HG03520 (cell line): ENCODE measurements around the gene ATP6V0E2.
A peak's percentile ranks its signal among the peaks of the same experiment; 100 is the strongest.
"Not testable (repeated sequence)": the region's sequence is repeated elsewhere in the genome, so short reads cannot be mapped to it uniquely, and the experiment has no call there.

ENCODE experiments used
- ATAC-seq: cut with Tn5 transposase; IDR thresholded peaks from one replicate; pipeline ENCODE4 v1.9.1; 2021; ENCODE audit warnings: mild to moderate bottlenecking, moderate library complexity; ENCODE audit not compliant: unreplicated experiment

Gene ATP6V0E2

DNA sequence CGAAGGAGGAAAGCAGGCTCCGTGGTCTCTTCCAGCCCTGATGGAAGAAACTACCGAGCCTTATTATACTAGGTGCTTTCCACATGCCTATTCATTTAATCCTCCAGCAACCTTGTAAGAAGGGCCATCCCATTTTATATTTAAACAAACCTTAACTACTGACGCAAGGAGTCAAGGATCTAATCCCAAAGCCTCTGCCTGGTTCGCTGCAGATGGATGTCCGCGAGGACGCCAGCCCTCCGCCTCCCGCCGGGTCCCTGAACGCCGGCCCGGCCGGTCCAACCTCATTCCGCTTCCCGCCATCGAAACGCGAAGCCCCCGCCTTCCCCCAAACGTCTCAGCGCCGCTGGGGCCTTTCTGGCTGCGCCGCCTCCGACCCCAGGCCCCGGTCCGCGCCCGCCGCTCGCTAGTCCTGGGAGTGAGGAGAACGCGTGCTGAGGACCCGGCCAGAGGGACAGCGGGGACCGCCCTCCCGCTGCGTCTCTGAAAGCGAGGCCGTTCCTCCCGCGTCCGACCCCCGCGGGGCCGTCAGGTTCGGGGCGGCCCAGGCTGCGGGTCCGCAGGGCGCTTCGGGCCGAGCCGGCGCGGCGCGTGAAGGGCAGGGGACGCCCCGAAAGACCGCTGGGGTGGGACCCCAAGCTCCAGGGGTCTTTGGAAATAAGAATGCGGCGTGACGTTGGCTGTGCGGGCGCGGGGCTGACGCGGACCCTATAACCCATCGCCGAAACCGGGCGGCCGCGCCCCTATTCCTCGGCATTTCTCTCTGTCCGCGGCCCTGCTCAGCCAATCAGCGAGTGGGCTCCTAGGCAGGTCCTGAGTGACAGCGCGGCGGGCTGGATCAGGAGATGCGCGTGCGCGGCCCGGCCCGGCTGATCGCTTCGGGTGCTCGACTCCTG is at the start of gene ATP6V0E2:
Gene ATP6V0E2 (plus strand): TSS at position 896 of the 896 bp plus-strand sequence. CDS start 97 bp downstream, outside the sequence.
- peak; percentile 88 for ATAC-seq

DNA sequence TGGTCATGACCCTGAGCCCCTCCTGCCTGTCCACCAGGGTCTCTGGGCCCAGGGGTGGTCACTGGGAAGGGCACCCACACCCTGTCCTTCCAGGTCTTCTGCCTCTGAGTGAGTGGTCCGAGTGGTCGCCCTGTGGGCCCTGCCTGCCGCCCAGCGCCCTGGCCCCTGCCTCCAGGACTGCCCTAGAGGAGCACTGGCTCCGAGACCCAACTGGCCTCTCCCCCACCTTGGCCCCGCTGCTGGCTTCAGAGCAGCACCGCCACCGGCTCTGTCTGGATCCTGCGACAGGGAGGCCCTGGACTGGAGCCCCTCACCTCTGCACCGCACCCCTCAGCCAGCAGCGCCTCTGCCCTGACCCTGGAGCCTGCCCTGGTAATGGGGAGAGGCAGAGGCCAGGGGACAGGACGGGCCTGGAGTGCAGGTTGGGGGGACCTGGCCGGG is 49.4 kb upstream of the ATP6V0E2 start:
- no peak for ATAC-seq

DNA sequence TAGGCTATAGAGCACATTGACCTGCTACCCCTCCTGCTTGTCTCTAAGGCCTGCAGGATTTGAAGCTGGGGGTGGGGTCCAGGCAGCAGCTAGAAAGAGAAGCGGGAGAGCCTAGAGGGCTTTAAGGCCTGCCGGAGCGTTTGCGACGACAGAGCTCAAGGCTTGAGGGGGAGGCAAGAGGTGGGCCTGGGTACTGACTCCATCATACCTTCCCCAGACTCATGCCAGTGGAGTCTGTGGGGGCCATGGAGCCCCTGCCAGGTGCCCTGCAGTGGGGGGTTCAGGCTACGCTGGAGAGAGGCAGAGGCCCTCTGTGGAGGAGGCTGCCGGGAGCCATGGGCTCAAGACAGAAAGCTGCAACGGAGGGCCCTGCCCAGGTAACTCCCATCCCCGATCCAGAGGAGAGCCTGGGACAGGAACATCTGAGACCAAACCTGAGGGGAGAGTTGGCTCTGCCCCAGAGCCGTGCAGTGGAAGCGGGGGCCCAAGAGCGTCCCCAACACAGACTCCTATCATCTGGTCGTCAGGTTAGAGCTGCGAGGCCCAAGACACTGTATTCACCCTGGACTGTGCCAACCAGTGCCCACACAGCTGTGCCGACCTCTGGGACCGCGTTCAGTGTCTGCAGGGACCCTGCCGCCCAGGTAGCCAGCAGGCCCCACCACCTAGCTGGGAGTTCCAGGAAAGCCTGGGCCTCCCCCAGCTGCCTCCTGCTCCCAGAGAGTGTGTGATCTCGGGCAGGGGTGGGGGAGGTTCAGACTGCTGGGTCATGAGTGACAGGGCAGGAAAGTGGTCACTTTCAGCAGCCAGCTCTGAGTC is 48.8 kb upstream of the ATP6V0E2 start:
- no peak for ATAC-seq

DNA sequence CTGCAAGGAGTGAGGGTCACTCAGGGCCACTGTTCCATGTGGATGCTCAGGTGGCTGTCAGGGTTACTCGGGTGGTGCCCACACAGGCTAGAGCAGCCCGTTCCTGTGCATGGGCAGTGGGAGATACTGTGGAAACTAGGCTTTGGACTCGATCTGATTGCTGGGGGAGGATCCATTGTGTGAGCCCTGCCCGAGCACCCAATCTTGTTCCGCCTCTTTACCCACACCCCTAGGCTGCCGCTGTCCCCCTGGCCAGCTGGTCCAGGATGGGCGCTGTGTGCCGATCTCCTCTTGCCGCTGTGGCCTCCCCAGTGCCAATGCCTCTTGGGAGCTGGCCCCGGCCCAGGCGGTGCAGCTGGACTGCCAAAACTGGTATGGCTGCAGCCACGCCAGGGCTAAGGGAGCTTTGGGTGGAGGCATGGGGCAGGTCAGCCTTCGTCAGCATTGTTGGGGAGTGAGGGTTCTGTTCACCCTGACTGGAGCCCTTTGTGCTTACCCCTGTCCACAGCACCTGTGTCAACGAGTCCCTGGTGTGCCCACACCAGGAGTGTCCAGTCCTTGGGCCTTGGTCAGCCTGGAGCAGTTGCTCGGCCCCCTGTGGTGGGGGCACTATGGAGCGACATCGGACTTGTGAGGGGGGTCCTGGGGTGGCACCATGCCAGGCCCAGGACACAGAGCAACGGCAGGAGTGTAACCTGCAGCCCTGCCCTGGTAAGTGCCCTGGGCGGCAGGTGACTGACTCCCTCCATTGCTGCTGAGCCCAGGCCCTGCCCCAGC is 48.0 kb upstream of the ATP6V0E2 start:
- ATAC-seq = no peak

DNA sequence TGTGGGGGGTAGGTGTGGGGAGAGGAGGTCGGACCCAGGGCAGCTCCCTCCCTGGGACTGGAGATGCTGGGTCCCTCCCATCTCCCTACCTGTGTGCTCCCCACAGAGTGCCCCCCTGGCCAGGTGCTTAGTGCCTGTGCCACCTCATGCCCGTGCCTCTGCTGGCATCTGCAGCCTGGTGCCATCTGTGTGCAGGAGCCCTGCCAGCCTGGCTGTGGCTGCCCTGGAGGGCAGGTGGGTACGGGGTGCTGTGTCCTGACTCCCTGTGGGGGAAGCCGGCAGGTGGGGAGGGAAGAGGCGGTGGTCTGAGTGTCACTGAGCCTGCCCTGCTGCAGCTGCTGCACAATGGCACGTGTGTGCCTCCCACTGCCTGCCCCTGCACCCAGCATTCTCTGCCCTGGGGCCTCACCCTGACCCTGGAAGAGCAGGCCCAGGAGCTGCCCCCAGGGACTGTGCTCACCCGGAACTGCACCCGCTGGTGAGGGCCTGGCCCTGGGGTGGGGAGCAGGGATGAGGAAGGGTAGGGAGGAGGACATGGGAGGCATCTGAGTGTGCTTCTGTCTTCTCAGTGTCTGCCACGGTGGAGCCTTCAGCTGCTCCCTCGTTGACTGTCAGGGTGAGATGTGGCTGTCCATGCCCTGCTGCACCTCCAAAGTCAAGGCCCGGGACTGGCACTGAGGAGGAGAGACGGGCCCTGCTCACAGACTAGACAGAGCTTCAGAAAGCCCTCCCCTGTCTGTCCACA is 47.3 kb upstream of the ATP6V0E2 start:
- ATAC-seq = no peak

DNA sequence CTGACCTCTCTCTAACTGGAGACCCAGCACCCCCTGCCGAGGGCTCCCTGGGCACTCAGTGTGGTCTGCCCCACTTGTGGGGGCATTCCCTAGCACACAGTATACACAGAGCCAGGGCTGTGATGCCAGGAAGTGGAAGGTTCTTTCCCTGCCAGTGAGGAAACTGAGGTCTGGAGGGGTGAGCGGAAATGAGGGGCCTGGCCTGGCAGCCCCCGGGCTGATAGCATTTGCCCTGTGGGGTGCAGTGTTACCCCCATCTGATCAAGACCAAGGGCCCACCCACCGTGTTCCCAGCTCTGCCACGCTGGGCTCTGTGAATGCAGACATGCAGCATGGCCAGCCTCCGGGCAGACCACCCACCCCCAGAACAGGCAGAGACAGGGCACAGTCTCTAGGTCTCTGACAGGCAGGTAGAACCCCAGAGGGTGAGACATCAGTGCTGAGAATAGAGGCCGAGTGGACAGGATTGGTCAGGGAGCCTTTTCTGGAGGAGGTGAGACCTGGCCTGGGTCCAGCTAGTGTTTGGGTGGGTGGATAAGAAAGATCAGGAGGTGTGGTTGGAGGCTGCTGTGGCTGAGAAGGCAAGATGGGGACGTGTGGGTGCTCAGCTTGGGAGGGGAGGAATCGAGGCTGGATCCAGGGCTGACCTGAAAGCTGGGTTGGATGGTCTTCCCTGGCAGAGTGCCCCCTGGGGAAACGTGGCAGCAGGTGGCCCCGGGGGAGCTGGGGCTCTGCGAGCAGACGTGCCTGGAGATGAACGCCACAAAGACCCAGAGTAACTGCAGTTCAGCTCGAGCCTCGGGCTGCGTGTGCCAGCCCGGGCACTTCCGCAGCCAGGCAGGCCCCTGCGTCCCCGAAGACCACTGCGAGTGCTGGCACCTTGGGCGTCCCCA is 46.4 kb upstream of the ATP6V0E2 start:
- no peak for ATAC-seq

DNA sequence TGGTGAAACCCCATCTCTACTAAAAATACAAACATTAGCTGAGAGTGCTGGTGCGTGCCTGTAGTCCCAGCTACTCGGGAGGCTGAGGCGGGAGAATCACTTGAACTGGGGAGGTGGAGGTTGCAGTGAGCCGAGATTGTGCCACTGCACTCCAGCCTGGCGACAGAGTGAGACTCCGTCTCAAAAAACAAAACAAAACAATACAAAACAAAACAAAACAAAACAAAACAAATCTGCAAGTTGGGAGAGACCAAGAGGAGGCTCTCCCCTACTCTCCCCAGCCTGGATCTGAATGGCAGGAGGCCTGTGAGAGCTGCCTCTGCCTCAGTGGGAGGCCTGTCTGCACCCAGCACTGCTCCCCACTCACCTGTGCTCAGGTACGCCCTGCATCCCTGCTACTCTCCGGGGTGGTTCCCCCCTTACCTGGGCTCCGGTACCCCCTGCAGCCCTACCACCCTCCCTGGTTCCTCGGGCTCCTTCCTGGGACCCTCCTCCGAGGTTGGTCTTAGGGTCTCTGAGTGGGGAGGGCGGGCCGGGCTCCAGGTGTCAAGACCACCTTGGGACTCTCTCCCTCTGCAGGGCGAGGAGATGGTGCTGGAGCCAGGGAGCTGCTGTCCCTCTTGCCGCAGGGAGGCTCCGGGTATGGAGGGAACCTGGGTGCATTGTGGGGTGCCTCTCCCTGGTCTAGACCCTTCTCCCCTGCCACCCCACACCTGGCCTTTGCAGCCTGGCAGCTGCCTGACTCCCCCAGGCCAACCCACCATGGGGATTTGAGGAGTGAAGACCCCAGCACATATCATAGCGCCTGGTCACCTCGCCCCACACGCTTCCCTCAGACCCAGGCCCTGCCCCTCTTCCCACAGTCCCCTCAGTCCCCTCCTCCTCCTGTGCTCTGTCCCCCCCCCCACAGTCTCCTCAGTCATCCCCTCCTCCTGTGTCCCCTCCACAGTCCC is 45.1 kb upstream of the ATP6V0E2 start:
- no peak for ATAC-seq

DNA sequence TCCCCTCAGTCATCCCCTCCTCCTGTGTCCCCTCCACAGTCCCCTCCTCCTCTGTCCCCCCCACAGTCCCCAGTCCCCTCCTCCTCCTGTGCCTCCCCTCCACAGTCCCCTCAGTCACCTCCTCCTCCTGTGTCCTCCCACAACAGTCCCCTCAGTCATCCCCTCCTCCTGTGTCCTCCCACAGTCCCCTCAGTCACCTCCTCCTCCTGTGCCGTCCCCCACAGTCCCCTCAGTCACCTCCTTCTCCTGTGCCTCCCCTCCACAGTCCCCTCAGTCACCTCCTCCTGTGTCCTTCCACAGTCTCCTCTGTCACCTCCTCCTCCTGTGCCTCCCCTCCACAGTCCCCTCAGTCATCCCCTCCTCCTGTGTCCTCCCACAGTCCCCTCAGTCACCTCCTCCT is 43.2 kb upstream of the ATP6V0E2 start:
- ATAC-seq = not testable (repeated sequence)

DNA sequence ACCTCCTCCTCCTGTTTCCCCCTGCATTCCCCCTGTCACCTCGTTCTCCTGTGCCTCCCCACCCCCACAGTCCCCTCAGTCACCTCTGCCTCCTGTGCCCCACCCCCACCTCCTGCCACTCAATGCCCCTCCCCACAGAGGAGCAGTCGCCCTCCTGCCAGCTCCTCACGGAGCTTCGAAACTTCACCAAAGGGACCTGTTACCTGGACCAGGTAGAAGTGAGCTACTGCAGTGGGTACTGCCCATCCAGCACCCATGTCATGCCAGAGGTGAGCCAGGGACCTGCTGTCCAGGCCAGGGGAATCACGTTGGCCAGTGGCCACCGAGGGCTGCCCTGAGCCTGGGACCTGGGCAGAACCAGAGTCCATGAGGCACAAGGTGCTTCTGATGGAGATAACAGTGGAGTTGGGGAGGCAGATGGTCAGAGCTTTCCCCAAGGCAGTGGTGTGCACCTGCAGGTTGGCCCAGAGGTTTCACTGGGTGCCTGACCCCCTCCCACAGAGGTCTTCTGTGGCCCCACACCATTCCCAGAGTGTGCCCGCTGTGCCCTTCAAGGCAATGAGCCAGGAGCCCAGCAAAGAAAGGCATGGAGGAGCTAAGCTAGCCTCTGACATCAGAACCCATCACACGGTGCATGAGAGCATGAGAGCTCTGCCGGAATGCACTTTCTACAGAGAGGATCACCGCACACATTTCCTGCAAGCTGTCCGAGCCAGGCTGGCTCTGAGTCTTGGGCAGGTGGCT is 42.6 kb upstream of the ATP6V0E2 start:
- no peak for ATAC-seq

DNA sequence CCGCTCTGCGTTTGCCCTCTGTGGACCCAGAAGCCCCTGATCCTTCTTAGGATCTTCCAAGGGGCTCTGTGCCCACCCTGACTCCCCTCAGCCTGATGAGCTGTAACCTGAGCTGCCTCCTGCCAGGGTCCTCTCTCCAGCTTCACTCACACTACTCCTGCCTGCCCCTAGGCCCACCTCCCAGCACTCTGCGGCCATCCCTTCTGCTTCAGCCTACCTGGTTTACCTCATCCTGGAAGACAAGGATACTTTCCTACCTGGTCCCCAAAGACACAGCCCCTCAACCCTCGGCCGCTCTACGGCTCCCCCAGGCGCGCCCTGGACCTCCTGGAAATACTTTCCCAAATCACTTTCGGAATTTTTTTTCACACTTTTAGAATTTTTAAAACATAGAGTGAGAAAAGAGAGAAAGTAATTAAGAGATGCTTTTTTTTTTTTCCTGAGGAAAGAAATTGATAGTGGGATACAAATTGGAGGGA is 42.0 kb upstream of the ATP6V0E2 start:
- ATAC-seq = no peak

DNA sequence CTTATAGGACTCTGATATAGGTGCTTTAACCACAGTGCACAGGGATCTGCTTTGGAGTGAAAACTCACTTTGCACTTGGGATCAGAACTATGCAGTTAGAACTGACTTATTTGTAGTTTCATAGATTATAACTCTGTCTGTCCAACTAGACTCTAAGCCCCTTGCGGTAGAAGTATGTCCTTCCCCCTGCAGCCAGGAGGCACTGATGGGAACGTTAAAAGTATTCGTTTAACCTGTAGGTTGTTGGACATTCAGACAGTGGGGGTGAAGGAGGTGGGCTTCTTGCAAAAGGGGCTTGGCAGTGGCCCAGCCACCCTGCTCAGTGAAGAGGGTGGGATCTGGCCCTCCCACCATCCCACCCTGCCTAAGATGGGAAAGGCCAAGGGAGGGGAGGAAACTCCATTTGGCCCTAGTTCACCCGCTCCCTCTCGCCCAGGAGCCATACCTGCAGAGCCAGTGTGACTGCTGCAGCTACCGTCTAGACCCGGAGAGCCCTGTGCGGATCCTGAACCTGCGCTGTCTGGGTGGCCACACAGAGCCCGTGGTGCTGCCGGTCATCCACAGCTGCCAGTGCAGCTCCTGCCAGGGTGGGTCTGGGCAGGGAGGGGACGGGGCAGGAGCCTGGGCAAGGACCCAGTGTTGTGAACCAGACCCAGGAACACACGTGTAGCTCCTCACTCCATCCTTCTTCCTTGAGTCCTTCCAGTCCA is 41.3 kb upstream of the ATP6V0E2 start:
- ATAC-seq = no peak

DNA sequence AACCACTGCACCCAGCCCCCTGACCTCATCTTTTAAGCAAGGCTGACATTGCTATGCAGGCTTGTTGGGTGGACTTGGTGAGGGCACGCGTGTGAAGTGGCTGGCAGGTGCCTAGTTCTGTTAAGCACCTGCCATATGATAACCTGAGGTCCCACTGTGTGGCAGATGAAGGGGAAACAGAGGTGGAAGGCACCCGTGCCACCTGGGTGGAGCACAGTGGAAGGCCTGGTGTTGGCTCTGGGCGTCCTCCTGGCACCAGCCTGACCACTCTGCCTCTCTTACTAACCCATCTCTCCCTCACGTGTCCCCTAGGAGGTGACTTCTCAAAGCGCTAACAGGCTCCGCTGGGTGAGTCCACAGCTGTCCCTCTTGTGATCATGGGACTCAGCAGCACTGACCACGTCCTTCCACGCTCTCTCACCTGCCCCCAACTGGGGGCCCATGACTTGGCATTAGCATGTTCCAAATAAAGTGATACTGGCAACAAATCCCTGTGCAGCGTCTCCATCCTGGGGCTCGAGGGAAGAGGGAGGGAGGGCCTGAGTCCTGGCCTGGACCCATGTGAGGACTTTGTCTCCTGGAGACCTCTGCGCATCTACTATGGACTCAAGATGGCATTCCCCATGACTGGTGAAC is 40.2 kb upstream of the ATP6V0E2 start:
- no peak for ATAC-seq

DNA sequence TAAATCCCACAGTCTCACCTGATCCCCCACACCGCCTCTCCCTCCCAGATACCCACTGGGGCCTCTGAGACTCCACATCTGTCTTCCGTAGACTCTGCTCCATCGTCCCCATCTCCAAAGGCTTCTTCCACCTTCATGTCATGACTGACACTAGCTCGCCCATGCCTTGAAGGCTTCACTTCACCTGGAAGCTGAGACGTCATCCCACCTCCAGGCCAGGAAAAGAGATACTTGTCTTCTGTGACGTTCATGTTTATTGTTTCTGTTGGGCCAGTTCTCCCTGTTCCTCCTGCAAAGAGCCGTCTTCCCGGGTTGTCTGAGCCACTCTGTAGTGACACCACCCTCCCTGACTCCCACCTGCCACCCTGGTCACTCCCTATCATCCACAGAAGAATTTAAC is 39.2 kb upstream of the ATP6V0E2 start:
- ATAC-seq = no peak

DNA sequence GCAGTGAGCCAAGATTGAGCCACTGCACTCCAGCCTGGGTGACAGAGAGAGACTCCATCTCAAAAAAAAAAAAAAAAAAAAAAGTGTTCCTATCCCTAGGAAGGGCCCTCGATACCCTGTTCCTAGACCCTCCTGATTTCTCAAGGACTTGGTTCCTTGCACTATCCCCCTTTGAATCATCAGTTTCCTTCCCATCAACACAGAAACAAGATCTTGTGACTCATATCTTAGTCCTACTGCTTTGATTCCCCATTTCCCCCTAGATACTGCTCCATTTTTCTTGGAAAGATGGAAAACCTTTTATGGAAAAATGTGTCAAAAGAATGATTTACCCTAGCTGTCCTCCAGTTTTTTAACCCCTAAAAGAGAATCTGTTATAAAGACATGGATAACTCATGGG is 37.3 kb upstream of the ATP6V0E2 start:
- no peak for ATAC-seq

DNA sequence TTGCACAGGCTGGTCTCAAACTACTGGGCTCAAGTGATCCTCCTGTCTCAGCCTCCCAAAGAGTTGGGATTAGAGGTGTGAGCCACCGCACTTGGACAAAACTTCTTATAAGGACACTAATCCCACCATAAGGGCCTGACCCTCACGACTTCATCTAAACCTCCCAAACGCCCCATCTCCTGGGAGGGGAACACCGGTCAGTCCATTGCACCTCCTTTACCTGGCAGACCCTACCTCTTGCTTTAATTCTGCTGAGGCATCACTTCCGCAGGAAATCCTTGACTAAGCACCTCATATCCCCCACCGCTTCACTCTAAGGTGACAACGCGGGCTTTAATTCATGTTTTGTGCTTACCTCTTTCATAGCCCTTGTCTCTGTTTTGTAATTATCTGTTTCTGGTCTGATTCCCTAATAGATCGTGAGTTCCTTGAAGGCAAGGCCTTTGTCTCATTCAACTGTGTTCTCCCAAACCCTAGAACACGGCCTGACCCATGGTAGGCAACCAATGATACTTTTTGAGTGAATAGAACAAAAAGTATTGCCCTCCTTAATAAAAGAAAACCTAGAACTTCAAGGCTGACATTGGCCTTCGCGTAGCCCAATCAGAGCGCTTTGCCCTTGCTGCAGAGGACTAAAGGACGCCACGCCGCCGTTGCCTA is 36.1 kb upstream of the ATP6V0E2 start:
- no peak for ATAC-seq
